Glutamatergic neuron (in vitro differentiated cells): ENCODE data around the gene LCE3C. TPM values are rescaled to one million over a fixed set of nuclear protein-coding genes. Genes with fewer than 3 reads are reported as not detected.
"Not testable (repeated sequence)": the region's sequence is repeated elsewhere in the genome, so short reads cannot be mapped to it uniquely, and the experiment has no call there.

Experiments
- DNase-seq: peaks from one replicate; pipeline ENCODE4 v3.0.0; 2022
- H3K27ac Mint-ChIP-seq: one replicate; pipeline ENCODE4 v1.8.0; 2020; ENCODE audit warnings: mild to moderate bottlenecking, mixed read lengths, inconsistent platforms; ENCODE audit not compliant: unreplicated experiment
- H3K27me3 Mint-ChIP-seq: one replicate; pipeline ENCODE4 v1.8.0; 2020; ENCODE audit warnings: mild to moderate bottlenecking, moderate library complexity, mixed read lengths, inconsistent platforms; ENCODE audit not compliant: unreplicated experiment
- H3K36me3 Mint-ChIP-seq: one replicate; pipeline ENCODE4 v1.8.0; 2020; ENCODE audit warnings: mild to moderate bottlenecking, mixed read lengths, inconsistent platforms; ENCODE audit not compliant: unreplicated experiment
- H3K4me1 Mint-ChIP-seq: one replicate; pipeline ENCODE4 v1.8.0; 2020; ENCODE audit warnings: mild to moderate bottlenecking, low read depth, mixed read lengths, inconsistent platforms; ENCODE audit not compliant: unreplicated experiment
- H3K4me3 Mint-ChIP-seq: one replicate; pipeline ENCODE4 v1.8.0; 2020; ENCODE audit warnings: mild to moderate bottlenecking, mixed read lengths, inconsistent platforms; ENCODE audit not compliant: unreplicated experiment
- H3K9me3 Mint-ChIP-seq: one replicate; pipeline ENCODE4 v1.8.0; 2020; ENCODE audit warnings: mild to moderate bottlenecking, moderate library complexity, mixed read lengths, inconsistent platforms; ENCODE audit not compliant: unreplicated experiment
- long read RNA-seq: library from polyadenylated mRNA; unstranded; transcript quantifications from one replicate; pipeline ENCODE4 v2.0.0, GENCODE V29; 2020; ENCODE audit not compliant: unreplicated experiment
- total RNA-seq: library from RNA; stranded (reverse); fragmentation: NEBNext Ultra II Directional; extraction: Animal tissue kit (Norgen Biotek cat#: 25700); gene quantifications from one replicate; pipeline ENCODE4 v1.2.1, GENCODE V29; 2021; ENCODE audit not compliant: unreplicated experiment
- TF ChIP-seq, protein P1 (sequence below): fragments of 200-600 bp; sonication (generic); IDR thresholded peaks from one replicate; pipeline ENCODE4 v1.5.0; 2021; ENCODE audit not compliant: partially characterized antibody, unreplicated experiment

Gene LCE3C
- total RNA-seq: not detected
- long read RNA-seq: 0 reads

DNA sequence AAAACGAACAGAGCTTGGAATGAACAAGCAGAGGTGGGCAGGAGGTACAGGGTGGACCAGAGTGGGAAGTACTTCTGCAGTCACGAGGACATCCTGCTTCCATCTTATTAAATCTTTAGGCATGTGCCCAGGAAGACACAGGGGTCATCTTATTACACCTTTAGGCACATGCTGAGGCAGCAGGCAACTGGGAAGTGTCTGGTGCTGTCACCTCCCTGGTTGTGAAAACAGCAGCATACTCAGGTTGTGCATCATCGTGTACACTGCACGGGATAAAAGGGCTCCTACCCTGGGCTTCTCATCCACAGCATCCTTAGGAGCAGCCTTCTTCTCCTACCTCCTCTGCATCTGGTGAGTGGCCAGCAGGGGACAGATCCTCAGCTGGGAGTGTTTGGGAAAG, at the start of gene LCE3C:
Gene LCE3C, plus strand, starts transcription at position 301 of the 400 bp plus-strand sequence. CDS start 498 bp downstream, outside the sequence.
- Mint-ChIP-seq H3K4me1 (no peaks in the 10 kb centered on the region), H3K36me3 (no peaks in the 10 kb centered on the region), H3K27ac (no peak within 1 kb of the TSS), H3K9me3 (no peaks in the 10 kb centered on the region), H3K4me3 (no peak within 1 kb of the TSS), H3K27me3 (no peaks in the 10 kb centered on the region)
- DNase-seq: no peak
- TF ChIP-seq, protein P1, sequence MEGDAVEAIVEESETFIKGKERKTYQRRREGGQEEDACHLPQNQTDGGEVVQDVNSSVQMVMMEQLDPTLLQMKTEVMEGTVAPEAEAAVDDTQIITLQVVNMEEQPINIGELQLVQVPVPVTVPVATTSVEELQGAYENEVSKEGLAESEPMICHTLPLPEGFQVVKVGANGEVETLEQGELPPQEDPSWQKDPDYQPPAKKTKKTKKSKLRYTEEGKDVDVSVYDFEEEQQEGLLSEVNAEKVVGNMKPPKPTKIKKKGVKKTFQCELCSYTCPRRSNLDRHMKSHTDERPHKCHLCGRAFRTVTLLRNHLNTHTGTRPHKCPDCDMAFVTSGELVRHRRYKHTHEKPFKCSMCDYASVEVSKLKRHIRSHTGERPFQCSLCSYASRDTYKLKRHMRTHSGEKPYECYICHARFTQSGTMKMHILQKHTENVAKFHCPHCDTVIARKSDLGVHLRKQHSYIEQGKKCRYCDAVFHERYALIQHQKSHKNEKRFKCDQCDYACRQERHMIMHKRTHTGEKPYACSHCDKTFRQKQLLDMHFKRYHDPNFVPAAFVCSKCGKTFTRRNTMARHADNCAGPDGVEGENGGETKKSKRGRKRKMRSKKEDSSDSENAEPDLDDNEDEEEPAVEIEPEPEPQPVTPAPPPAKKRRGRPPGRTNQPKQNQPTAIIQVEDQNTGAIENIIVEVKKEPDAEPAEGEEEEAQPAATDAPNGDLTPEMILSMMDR: no peak

DNA sequence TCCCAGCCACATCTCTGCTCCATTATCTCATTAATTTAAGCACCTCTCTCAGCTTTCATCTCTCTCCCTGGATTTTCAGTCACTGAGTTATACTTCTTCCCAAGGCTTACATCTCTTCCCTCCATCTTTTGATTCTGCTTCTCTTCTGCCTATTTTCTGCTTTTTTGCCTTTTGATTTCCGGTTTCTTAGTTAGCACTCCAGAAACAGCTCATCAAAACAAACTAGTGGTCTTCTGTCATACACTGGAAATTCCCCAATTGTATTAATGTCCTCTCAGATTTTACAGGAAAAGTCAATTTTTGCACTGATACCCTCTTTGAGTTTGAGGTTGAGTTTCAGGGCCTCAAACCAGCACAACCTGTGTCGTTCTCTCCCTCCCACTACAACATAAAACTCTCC, 34.9 kb upstream of the LCE3C start:
- H3K9me3 Mint-ChIP-seq: peaks cover 2% of the 10 kb centered on the region
- no peaks in the 10 kb centered on the region for H3K4me1 Mint-ChIP-seq
- no peaks in the 10 kb centered on the region for H3K36me3 Mint-ChIP-seq
- no peak for DNase-seq
- no peak overlapping the region for H3K27ac Mint-ChIP-seq
- peaks cover 2% of the 10 kb centered on the region for H3K27me3 Mint-ChIP-seq
- no peak overlapping the region for H3K4me3 Mint-ChIP-seq
- TF ChIP-seq, protein P1: no peak

DNA sequence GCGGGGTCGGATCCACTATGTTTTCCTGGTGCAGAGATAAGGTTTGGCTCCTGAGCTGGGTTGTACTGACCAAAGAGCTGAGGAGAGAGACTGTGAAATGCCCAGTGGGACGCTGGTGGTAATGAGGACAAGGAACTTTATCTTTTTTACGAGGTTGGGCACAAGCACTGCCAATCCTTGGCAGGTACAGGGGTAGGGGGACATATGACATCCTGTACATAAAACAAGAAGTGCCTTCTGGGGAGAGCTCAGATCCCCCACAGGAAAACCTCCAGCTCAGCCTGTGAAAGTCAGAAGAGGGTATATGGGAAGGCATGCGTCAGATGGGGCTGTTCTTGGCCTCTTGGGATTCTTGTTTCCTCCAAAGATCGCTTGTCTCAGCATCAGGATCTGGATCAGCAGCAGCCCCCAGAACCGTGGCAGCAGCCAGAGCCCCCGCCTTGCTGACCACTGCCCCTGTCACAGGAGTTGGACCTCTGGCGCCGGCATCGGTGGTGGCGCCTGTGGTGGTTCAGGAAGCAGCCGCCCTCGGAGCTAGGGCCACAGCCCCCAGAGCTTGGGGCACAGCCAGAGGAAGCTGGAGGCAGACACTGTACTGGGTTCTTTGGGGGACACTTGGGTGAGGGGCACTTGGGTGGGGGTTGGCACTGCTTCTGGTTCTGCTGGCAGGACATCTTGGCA, 34.4 kb upstream of the LCE3C start:
- TF ChIP-seq, protein P1: no peak
- Mint-ChIP-seq H3K9me3 (peaks cover 2% of the 10 kb centered on the region), H3K36me3 (no peaks in the 10 kb centered on the region), H3K4me1 (no peaks in the 10 kb centered on the region), H3K27me3 (peaks cover 2% of the 10 kb centered on the region), H3K27ac (no peak overlapping the region), H3K4me3 (no peak overlapping the region)
- DNase-seq: no peak

- TF ChIP-seq, protein P1: no peak
- DNase-seq: no peak
- Mint-ChIP-seq H3K36me3 (no peaks in the 10 kb centered on the region), H3K27me3 (peaks cover 2% of the 10 kb centered on the region), H3K27ac (no peak within 1 kb of the TSS), H3K4me1 (no peaks in the 10 kb centered on the region), H3K4me3 (no peak within 1 kb of the TSS), H3K9me3 (peaks cover 2% of the 10 kb centered on the region)
Measured at GRCh38 chr1:152566681-152567080, 33.4 kb upstream of the LCE3C start, which contains the start of gene LCE3E. TSS of gene LCE3E (minus strand) at chr1:152566780. CDS start at chr1:152566208, 572 bp downstream.

DNA sequence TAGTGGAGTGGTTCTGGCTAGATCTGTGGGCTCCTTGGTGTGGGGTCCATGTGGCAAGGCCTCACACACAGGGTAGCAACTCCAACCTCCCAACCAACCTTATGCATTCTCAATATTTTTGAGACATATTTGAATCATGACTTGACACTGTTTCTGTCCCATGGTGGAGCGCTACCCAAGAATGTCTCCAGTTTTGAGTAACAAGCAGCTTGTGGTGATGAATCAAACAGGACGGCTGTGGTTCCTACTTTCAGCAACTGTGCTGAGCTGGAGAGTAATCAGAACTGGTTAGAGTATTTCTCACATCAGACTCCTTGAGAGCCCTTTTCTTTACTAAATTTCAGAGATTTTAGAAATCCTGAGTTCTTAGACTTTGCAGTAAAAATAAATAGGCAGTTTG, 22.9 kb upstream of the LCE3C start:
- Mint-ChIP-seq H3K36me3 (no peaks in the 10 kb centered on the region), H3K27me3 (no peaks in the 10 kb centered on the region), H3K4me1 (no peaks in the 10 kb centered on the region), H3K27ac (no peak overlapping the region), H3K9me3 (peaks cover 4% of the 10 kb centered on the region), H3K4me3 (no peak overlapping the region)
- TF ChIP-seq, protein P1: no peak
- no peak for DNase-seq

DNA sequence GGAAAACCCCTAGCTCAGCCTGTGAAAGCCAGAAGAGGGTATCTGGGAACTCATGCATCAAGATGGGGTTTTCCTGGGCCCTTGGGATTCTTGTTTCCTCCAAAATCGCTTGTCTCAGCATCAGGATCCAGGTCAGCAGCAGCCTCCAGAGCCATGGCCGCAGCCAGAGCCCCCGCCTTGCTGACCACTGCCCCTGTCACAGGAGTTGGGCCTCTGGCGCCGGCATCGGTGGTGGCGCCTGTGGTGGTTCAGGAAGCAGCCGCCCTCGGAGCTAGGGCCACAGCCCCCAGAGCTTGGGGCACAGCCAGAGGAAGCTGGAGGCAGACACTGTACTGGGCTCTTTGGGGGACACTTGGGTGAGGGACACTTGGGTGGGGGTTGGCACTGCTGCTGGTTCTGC, 20.5 kb upstream of the LCE3C start:
- H3K4me3 Mint-ChIP-seq, H3K9me3 Mint-ChIP-seq, H3K27ac Mint-ChIP-seq: not testable (repeated sequence)

More for the DNA sequence above, 20.5 kb upstream of the LCE3C start:
- H3K36me3 Mint-ChIP-seq, H3K4me1 Mint-ChIP-seq, DNase-seq, H3K27me3 Mint-ChIP-seq: not testable (repeated sequence)
